Gastrocnemius medialis (tissue), 4 donors: ENCODE data around the gene KDM6B. TPM values are rescaled to one million over a fixed set of nuclear protein-coding genes. Genes with fewer than 3 reads are reported as not detected.

ENCODE experiments used
- ATAC-seq, 2 donors: fragments of 150-250 bp; one replicate each; pipeline ENCODE4 v1.9.1; 2016
- DNase-seq, 2 donors: peaks; one replicate each; pipeline ENCODE4 v3.0.0-alpha.2; 2019
- H3K27ac ChIP-seq, 4 donors: fragments of 200-600 bp; sonication (generic); 1 replicate in 1 of 4; 2 replicates in 3 of 4; pipeline ENCODE4 v1.5.1; 2016 to 2018; ENCODE audit warnings: mild to moderate bottlenecking in 2 of 4, moderate library complexity in 1 of 4
- H3K27me3 ChIP-seq, 3 donors: fragments of 200-600 bp; sonication (generic) in 2 of 3; 1 replicate in 1 of 3; 2 replicates in 2 of 3; pipeline versions ENCODE4 v1.5.1 to v1.6.0; 2016 to 2019; ENCODE audit warnings: mild to moderate bottlenecking in 1 of 3, moderate library complexity in 1 of 3
- H3K36me3 ChIP-seq, 2 donors: fragments of 200-600 bp; sonication (generic) in 1 of 2; one replicate each; pipeline ENCODE4 v1.5.1; 2017 to 2018
- H3K4me1 ChIP-seq, 2 donors: fragments of 200-600 bp; sonication (generic) in 1 of 2; one replicate each; pipeline ENCODE4 v1.5.1; 2016 to 2017; ENCODE audit warnings: mild to moderate bottlenecking in 2 of 2
- H3K4me3 ChIP-seq, 4 donors: fragments of 200-600 bp; sonication (generic) in 3 of 4; 1 replicate in 1 of 4; 2 replicates in 3 of 4; pipeline ENCODE4 v1.5.1; 2016 to 2019; ENCODE audit warnings: mild to moderate bottlenecking in 2 of 4
- H3K9me3 ChIP-seq, 3 donors: fragments of 200-600 bp; sonication (generic) in 2 of 3; 1 replicate in 1 of 3; 2 replicates in 2 of 3; pipeline ENCODE4 v1.5.1; 2016 to 2019
- POLR2A ChIP-seq, 2 donors: fragments of 450-650 bp; IDR thresholded peaks; one replicate each; pipeline ENCODE4 v1.6.1; 2017; ENCODE audit warnings: antibody characterized with exemption in 2 of 2, mild to moderate bottlenecking in 2 of 2, moderate library complexity in 2 of 2
- in situ Hi-C, 4 donors: fragments of 200-750 bp; cut with MboI; loops; one replicate each; pipeline versions ENCODE4 v1.15.0 to v1.8.0; 2017; ENCODE audit warnings: low sequenced_read_pairs in 4 of 4
- intact Hi-C: fragments of 100-400 bp; cut with DNase I; formaldehyde crosslinking; loops from one replicate; pipeline ENCODE4 v1.15.1; 2023; ENCODE audit warnings: low total_unique reads
- total RNA-seq, 4 donors: library from RNA; depleted of rRNA; stranded (reverse); fragments of >200 nt; gene quantifications; one replicate each; pipeline versions ENCODE4 v1.1.0 to v1.2.3, GENCODE V29; 2016
- TF ChIP-seq, protein P1 (sequence below), 5 experiments: fragments of 450-650 bp in 3 of 5; fragments of 200-600 bp in 2 of 5; sonication (generic) in 2 of 5; IDR thresholded peaks in 4 of 5; conservative IDR thresholded peaks in 1 of 5; 1 replicate in 4 of 5; 2 replicates in 1 of 5; pipeline ENCODE4 v1.5.1; 2016 to 2019; ENCODE audit warnings: antibody characterized with exemption in 5 of 5, mild to moderate bottlenecking in 3 of 5, moderate library complexity in 3 of 5

The KDM6B gene
- total RNA-seq, 4 donors from 2014 or later: 1.9 to 8.2 (median 4.4) TPM

DNA sequence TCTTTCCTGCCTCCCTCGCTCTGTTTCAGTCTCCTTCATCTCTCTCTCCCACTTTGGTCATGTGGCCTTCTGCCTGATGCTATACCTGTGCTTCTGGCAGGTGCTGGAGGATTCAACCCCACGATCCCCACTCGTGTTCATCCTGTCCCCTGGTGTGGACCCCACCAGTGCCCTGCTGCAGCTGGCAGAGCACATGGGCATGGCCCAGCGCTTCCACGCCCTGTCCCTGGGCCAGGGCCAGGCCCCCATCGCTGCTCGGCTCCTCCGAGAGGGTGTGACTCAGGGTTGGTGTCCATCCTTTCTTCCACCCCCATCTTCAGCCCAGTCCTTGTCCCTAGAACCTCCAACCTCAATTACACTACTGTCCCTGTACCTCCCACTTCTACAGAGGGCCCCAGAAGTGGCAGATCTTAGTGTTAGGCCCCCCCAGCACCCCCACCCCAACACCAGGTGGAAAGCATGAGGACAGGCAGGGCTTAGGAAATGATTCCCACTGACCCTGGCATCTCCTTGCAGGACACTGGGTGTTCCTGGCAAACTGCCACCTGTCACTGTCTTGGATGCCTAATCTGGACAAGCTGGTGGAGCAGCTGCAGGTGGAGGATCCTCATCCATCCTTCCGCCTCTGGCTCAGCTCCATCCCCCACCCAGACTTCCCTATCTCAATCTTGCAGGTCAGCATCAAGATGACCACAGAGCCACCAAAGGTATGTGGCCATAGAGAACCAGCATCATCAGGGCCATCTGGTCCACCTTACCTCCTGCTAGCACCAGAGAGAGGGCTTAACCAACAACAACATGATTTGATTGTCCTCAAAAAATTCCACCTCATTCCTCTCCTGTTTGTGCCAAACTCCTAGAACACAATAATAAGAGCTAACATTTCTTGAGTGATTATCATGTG, 9.7 kb upstream of the KDM6B start:
- in situ Hi-C loops (no loop called here), intact Hi-C loops (loop anchor here (5.0 kb wide), 1 partner anchor 82 kb away; no protein-coding TSS in a partner anchor)
- H3K27ac ChIP-seq: no peak overlapping the region
- H3K9me3 ChIP-seq: no peaks in the 10 kb centered on the region
- DNase-seq (no peak), ATAC-seq (no peak)
- TF ChIP-seq, protein P1, sequence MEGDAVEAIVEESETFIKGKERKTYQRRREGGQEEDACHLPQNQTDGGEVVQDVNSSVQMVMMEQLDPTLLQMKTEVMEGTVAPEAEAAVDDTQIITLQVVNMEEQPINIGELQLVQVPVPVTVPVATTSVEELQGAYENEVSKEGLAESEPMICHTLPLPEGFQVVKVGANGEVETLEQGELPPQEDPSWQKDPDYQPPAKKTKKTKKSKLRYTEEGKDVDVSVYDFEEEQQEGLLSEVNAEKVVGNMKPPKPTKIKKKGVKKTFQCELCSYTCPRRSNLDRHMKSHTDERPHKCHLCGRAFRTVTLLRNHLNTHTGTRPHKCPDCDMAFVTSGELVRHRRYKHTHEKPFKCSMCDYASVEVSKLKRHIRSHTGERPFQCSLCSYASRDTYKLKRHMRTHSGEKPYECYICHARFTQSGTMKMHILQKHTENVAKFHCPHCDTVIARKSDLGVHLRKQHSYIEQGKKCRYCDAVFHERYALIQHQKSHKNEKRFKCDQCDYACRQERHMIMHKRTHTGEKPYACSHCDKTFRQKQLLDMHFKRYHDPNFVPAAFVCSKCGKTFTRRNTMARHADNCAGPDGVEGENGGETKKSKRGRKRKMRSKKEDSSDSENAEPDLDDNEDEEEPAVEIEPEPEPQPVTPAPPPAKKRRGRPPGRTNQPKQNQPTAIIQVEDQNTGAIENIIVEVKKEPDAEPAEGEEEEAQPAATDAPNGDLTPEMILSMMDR (IDR thresholded peaks at IDR 0.05 in 4 of 5, conservative IDR thresholded peaks at IDR 0.05 in 1 of 5): no peak
- TF ChIP-seq POLR2A (IDR thresholded peaks at IDR 0.05): no peak
- no peaks in the 10 kb centered on the region for H3K27me3 ChIP-seq
- H3K4me1 ChIP-seq: no peaks in the 10 kb centered on the region
- H3K36me3 ChIP-seq: no peaks in the 10 kb centered on the region
- no peak overlapping the region for H3K4me3 ChIP-seq

DNA sequence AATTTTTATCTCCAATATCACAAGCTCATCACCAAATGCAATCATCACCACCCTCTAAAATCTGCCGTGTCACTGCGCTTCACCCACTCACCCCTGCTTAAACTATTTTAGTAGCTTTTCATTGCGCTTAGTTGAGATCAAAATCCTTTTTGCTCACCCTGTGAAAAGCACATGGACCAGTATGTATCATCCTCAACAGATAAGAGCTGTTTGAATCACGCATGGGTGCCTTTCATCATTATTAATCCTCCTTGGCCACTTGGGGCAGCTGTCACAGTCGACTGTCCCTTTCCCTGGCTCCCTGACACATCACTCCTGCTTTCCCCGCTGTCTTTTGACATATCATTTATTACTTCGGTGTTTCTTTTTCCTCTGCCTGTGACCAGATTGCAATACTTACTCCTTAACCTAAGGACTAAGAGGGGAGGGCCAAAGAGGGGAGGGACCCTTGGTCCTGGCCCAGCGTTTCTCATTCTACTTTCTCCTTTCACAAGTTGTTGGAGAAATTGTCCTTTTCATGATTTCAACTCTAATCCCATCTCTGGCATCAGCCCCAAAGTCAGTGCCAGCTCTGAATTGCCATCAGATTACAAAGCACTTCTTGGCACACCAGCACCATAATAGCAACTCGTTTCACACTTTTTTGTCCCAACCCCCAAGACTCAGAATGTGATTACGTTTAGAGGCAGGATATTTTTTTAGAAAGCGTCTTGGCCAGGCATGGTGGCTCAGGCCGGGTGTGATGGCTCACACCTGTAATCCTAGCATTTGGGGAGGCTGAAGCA, 8.6 kb upstream of the KDM6B start:
- no peak overlapping the region for H3K4me3 ChIP-seq
- H3K27me3 ChIP-seq: no peaks in the 10 kb centered on the region
- intact Hi-C loops: no loop called here
- ATAC-seq: peak in 1 of 2 donors; percentile 55
- in situ Hi-C loops: no loop called here
- H3K9me3 ChIP-seq: no peaks in the 10 kb centered on the region
- no peak for DNase-seq
- no peak overlapping the region for H3K27ac ChIP-seq
- TF ChIP-seq, protein P1 (IDR thresholded peaks at IDR 0.05 in 4 of 5, conservative IDR thresholded peaks at IDR 0.05 in 1 of 5): peak in 1 of 5 experiments; percentile 13
- no peak for TF ChIP-seq POLR2A (IDR thresholded peaks at IDR 0.05)
- no peaks in the 10 kb centered on the region for H3K36me3 ChIP-seq
- no peaks in the 10 kb centered on the region for H3K4me1 ChIP-seq

DNA sequence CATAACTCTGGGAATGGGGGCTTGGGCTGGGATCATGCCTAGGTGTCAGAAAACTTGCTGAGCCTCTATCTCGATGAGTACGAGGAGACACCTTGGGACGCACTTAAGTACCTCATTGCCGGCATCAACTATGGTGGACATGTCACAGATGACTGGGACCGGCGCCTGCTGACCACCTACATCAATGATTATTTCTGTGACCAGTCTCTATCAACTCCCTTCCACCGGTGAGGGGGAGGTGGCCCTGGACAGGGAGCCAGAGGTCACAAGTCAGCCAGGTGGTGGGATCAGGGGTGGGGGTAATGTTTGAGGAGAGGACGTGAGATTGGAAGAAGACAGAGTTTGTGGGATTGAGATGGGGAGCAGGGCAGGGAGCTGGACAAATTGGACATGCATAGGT, 3.4 kb upstream of the KDM6B start:
- intact Hi-C loops: loop anchor here (5.0 to 10.0 kb wide), 3 partner anchors 203 to 816 kb away; partner anchors contain the start of genes ACADVL, DLG4, RNASEK and SAT2
- no peak for ATAC-seq
- Histone ChIP-seq H3K27ac (no peak overlapping the region), H3K4me3 (no peak overlapping the region), H3K36me3 (no peaks in the 10 kb centered on the region), H3K27me3 (no peaks in the 10 kb centered on the region), H3K4me1 (peaks cover 5% of the 10 kb centered on the region in 2 donors), H3K9me3 (no peaks in the 10 kb centered on the region)
- in situ Hi-C loops: no loop called here
- no peak for DNase-seq
- TF ChIP-seq POLR2A (IDR thresholded peaks at IDR 0.05): no peak
- TF ChIP-seq, protein P1 (IDR thresholded peaks at IDR 0.05 in 4 of 5, conservative IDR thresholded peaks at IDR 0.05 in 1 of 5): no peak

DNA sequence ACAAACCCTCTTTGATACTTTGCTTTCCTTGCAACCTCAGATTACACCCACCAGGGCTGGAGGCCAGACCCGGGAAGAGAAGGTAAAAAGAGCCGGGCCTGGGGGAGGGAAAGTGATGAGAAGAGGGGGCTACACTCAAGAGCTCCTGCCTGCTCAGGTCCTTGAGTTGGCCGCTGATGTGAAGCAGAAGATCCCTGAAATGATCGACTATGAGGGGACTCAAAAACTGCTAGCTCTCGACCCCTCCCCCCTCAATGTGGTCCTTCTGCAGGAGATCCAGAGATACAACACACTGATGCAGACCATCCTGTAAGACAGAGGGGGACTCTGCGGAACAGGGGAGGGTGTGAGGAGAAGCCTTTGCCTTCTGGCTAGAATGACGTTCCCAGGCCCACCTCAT, 2.8 kb upstream of the KDM6B start:
- Histone ChIP-seq H3K4me1 (peaks cover 5% of the 10 kb centered on the region in 2 donors), H3K9me3 (no peaks in the 10 kb centered on the region), H3K4me3 (no peak overlapping the region), H3K27me3 (no peaks in the 10 kb centered on the region), H3K27ac (no peak overlapping the region), H3K36me3 (no peaks in the 10 kb centered on the region)
- TF ChIP-seq POLR2A (IDR thresholded peaks at IDR 0.05): no peak
- ATAC-seq (no peak), DNase-seq (no peak)
- intact Hi-C loops: loop anchor here (5.0 to 10.0 kb wide), 3 partner anchors 204 to 816 kb away; partner anchors contain the start of genes ACADVL, DLG4, RNASEK and SAT2
- in situ Hi-C loops: no loop called here

DNA sequence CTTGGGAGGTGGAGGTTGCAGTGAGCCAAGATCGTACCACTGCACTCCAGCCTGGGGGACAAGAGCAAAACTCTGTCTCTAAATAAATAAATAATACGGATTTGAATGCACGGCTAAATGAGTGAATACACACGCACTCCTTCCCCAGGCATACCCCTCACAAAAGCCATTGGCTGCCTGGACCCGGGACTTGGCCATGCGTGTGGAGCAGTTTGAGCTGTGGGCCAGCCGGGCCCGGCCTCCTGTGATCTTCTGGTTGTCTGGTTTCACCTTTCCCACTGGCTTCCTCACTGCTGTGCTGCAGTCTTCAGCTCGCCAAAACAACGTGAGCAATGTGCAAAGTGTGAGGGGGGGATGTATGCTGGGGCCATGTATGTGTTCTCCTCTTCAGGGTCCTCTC, 1.6 kb upstream of the KDM6B start:
- ATAC-seq (no peak), DNase-seq (no peak)
- intact Hi-C loops: loop anchor here (5.0 to 10.0 kb wide), 3 partner anchors 205 to 818 kb away; partner anchors contain the start of genes ACADVL, DLG4, RNASEK and SAT2
- H3K36me3 ChIP-seq: no peaks in the 10 kb centered on the region
- H3K9me3 ChIP-seq: no peaks in the 10 kb centered on the region
- peaks cover 14 to 17% of the 10 kb centered on the region in 2 donors for H3K4me1 ChIP-seq
- no peak overlapping the region for H3K27ac ChIP-seq
- H3K4me3 ChIP-seq: no peak overlapping the region
- in situ Hi-C loops: no loop called here
- H3K27me3 ChIP-seq: no peaks in the 10 kb centered on the region
- TF ChIP-seq, protein P1 (IDR thresholded peaks at IDR 0.05 in 4 of 5, conservative IDR thresholded peaks at IDR 0.05 in 1 of 5): no peak
- TF ChIP-seq POLR2A (IDR thresholded peaks at IDR 0.05): no peak
